ENCODE measurements around the gene SLAIN1.
A peak's percentile ranks its signal among the peaks of the same experiment; 100 is the strongest.
"Not testable (repeated sequence)": the region's sequence is repeated elsewhere in the genome, so short reads cannot be mapped to it uniquely, and the experiment has no call there.

The SLAIN1 gene

GRCh38 chr13:77697217-77698103 is at the start of gene SLAIN1:
TSS of gene SLAIN1 (plus strand) at chr13:77697687. CDS start at chr13:77697914, 227 bp downstream.
- intact Hi-C loops (cut with DNase I) = loop anchor here (2.0 to 10.0 kb wide), 3 partner anchors 43 to 373 kb away; partner anchors contain the start of gene MYCBP2
- DNase-seq = peak; percentile 82 to 97 (median 94)

GRCh38 chr13:77650409-77650808 is 47.1 kb upstream of the SLAIN1 start:
- no peak for DNase-seq
- intact Hi-C loops (cut with DNase I) = no loop called here

- intact Hi-C loops (cut with DNase I) = no loop called here
These were observed 44.2 kb upstream of the SLAIN1 start for GRCh38 chr13:77653301-77653700.

GRCh38 chr13:77660016-77660415 is 37.5 kb upstream of the SLAIN1 start:
- DNase-seq; intact Hi-C loops (cut with DNase I): not testable (repeated sequence)

More at GRCh38 chr13:77653301-77653700, 44.2 kb upstream of the SLAIN1 start:
- DNase-seq = no peak

- intact Hi-C loops (cut with DNase I) = no loop called here
- DNase-seq = no peak
These were observed 36.6 kb upstream of the SLAIN1 start for GRCh38 chr13:77660841-77661250.

- DNase-seq; intact Hi-C loops (cut with DNase I): not testable (repeated sequence)
These were observed 35.2 kb upstream of the SLAIN1 start for GRCh38 chr13:77662301-77662700.

GRCh38 chr13:77662831-77663230 is 34.7 kb upstream of the SLAIN1 start:
- DNase-seq; intact Hi-C loops (cut with DNase I): not testable (repeated sequence)

- no peak for DNase-seq
- intact Hi-C loops (cut with DNase I) = no loop called here
These were observed 22.6 kb upstream of the SLAIN1 start for GRCh38 chr13:77674852-77675251.

- intact Hi-C loops (cut with DNase I) = no loop called here
These were observed 18.7 kb upstream of the SLAIN1 start for GRCh38 chr13:77678691-77679235.

GRCh38 chr13:77687799-77688198 is 9.7 kb upstream of the SLAIN1 start:
- no peak for DNase-seq
- intact Hi-C loops (cut with DNase I) = no loop called here

More at GRCh38 chr13:77678691-77679235, 18.7 kb upstream of the SLAIN1 start:
- DNase-seq = peak in 1 of 42 donors; percentile 20

GRCh38 chr13:77691871-77692270 is 5.6 kb upstream of the SLAIN1 start:
- intact Hi-C loops (cut with DNase I) = loop anchor here (10.0 kb wide), 2 partner anchors 47 to 367 kb away; partner anchors contain the start of gene MYCBP2
- no peak for DNase-seq

- DNase-seq = peak in 1 of 42 donors; percentile 28
- intact Hi-C loops (cut with DNase I) = loop anchor here (10.0 kb wide), 2 partner anchors 48 to 368 kb away; partner anchors contain the start of gene MYCBP2
These were observed 4.6 kb upstream of the SLAIN1 start for GRCh38 chr13:77692746-77693448.

GRCh38 chr13:77693449-77693940 is 4.0 kb upstream of the SLAIN1 start:
- DNase-seq = no peak
- intact Hi-C loops (cut with DNase I) = loop anchor here (10.0 kb wide), 2 partner anchors 49 to 369 kb away; partner anchors contain the start of gene MYCBP2

GRCh38 chr13:77696006-77696878 is 1.2 kb upstream of the SLAIN1 start:
- DNase-seq = peak in 38 of 42 donors; percentile 4 to 76 (median 50)
- intact Hi-C loops (cut with DNase I) = loop anchor here (2.0 to 10.0 kb wide), 3 partner anchors 45 to 371 kb away; partner anchors contain the start of gene MYCBP2

- intact Hi-C loops (cut with DNase I) = loop anchor here (2.0 to 10.0 kb wide), 3 partner anchors 44 to 372 kb away; partner anchors contain the start of gene MYCBP2
These were observed 639 bp upstream of the SLAIN1 start for GRCh38 chr13:77696879-77697216.

GRCh38 chr13:77698201-77699058 is 943 bp downstream of the SLAIN1 start:
- intact Hi-C loops (cut with DNase I) = loop anchor here (10.0 kb wide), 2 partner anchors 54 to 374 kb away; partner anchors contain the start of gene MYCBP2
- DNase-seq = peak in 41 of 42 donors; percentile 24 to 82 (median 55)

More at GRCh38 chr13:77696879-77697216, 639 bp upstream of the SLAIN1 start:
- peak in 2 of 42 donors; percentile 16 to 45 for DNase-seq

Data from head of caudate nucleus (tissue), 42 donors.